Keratinocyte (primary cell): Measurements from ENCODE around the gene EGFR.

Experiments
- CTCF ChIP-seq, 3 experiments: IDR thresholded peaks in 1 of 3; conservative IDR thresholded peaks in 1 of 3; optimal IDR thresholded peaks in 1 of 3; 2 replicates in 2 of 3; 3 replicates in 1 of 3; pipeline versions ENCODE3 to v1.5.1; 2011; ENCODE audit warnings: low read length in 3 of 3, mild to moderate bottlenecking in 3 of 3, moderate library complexity in 2 of 3, control low read depth in 1 of 3, inconsistent platforms in 1 of 3; ENCODE audit not compliant: insufficient read depth in 2 of 3; ENCODE audit errors: extremely low read depth in 1 of 3
- EZH2 ChIP-seq: IDR thresholded peaks from one replicate; pipeline ENCODE4 v1.6.1; 2012; ENCODE audit warnings: inconsistent platforms, mild to moderate bottlenecking, low read length, moderate library complexity

- no peak for TF ChIP-seq CTCF (optimal IDR thresholded peaks at IDR 0.05 in 1 of 3, IDR thresholded peaks at IDR 0.05 in 1 of 3, conservative IDR thresholded peaks at IDR 0.05 in 1 of 3; ENCODE audit: extremely low read depth in 1 of 3, insufficient read depth in 2 of 3, low read length in 3 of 3)
- TF ChIP-seq EZH2: no peak
Measured at GRCh38 chr7:55251911-55252310, 233.1 kb downstream of the EGFR start.
